HG03565 (cell line): ENCODE data around the gene TBATA.

ENCODE experiments used
- ATAC-seq: cut with Tn5 transposase; IDR thresholded peaks from one replicate; pipeline ENCODE4 v1.9.1; 2021; ENCODE audit warnings: mild to moderate bottlenecking, moderate library complexity; ENCODE audit not compliant: unreplicated experiment

The TBATA gene

GRCh38 chr10:70809011-70809611 lies 23.9 kb upstream of the TBATA start:
- ATAC-seq = no peak

- no peak for ATAC-seq
Measured at GRCh38 chr10:70807556-70807955, 22.4 kb upstream of the TBATA start.

- no peak for ATAC-seq
Measured at GRCh38 chr10:70806841-70807240, 21.7 kb upstream of the TBATA start.

- no peak for ATAC-seq
Measured at GRCh38 chr10:70805619-70806215, 20.5 kb upstream of the TBATA start.

- no peak for ATAC-seq
Measured at GRCh38 chr10:70804421-70804808, 19.2 kb upstream of the TBATA start.

GRCh38 chr10:70803775-70804420 lies 18.7 kb upstream of the TBATA start:
- no peak for ATAC-seq

GRCh38 chr10:70801854-70802253 lies 16.7 kb upstream of the TBATA start:
- no peak for ATAC-seq

- no peak for ATAC-seq
Measured at GRCh38 chr10:70799124-70799523, 13.9 kb upstream of the TBATA start.

GRCh38 chr10:70797840-70798239 lies 12.7 kb upstream of the TBATA start:
- ATAC-seq = no peak

- no peak for ATAC-seq
Measured at GRCh38 chr10:70795613-70796012, 10.4 kb upstream of the TBATA start.

GRCh38 chr10:70791386-70792039 lies 6.3 kb upstream of the TBATA start:
- no peak for ATAC-seq

GRCh38 chr10:70786799-70787415 lies 1.7 kb upstream of the TBATA start:
- ATAC-seq = no peak

GRCh38 chr10:70784471-70784870 lies 706 bp downstream of the TBATA start:
- no peak for ATAC-seq

- no peak for ATAC-seq
Measured at GRCh38 chr10:70784016-70784415, 1.2 kb downstream of the TBATA start.

- ATAC-seq = no peak
Measured at GRCh38 chr10:70782746-70783680, 2.2 kb downstream of the TBATA start.

GRCh38 chr10:70782086-70782745 lies 3.0 kb downstream of the TBATA start:
- no peak for ATAC-seq

GRCh38 chr10:70781461-70782051 lies 3.6 kb downstream of the TBATA start:
- no peak for ATAC-seq

GRCh38 chr10:70780772-70781171 lies 4.4 kb downstream of the TBATA start:
- ATAC-seq = no peak

- ATAC-seq = no peak
Measured at GRCh38 chr10:70780370-70780760, 4.8 kb downstream of the TBATA start.
